ENCODE measurements around the gene OPN1MW.
"Not testable (repeated sequence)": the region's sequence is repeated elsewhere in the genome, so short reads cannot be mapped to it uniquely, and the experiment has no call there.

Gene OPN1MW

GRCh38 chrX:154211499-154211898 lies 29.1 kb downstream of the OPN1MW start:
- not testable (repeated sequence) for DNase-seq

- not testable (repeated sequence) for DNase-seq
Observed at GRCh38 chrX:154219456-154219855, 37.1 kb downstream of the OPN1MW start, which contains the start of gene OPN1MW2. TSS of gene OPN1MW2 (plus strand) at chrX:154219756. CDS start at chrX:154219816, 60 bp downstream.

GRCh38 chrX:154225292-154225691 lies 42.9 kb downstream of the OPN1MW start:
- DNase-seq, result not testable (repeated sequence)

- DNase-seq, result not testable (repeated sequence)
Observed at GRCh38 chrX:154226706-154227105, 44.3 kb downstream of the OPN1MW start.

- DNase-seq, result not testable (repeated sequence)
Observed at GRCh38 chrX:154231443-154231842, 49.0 kb downstream of the OPN1MW start.

- not testable (repeated sequence) for DNase-seq
Observed at GRCh38 chrX:154233620-154234019, 51.2 kb downstream of the OPN1MW start.

- DNase-seq, result not testable (repeated sequence)
Observed at GRCh38 chrX:154238939-154239559, 56.7 kb downstream of the OPN1MW start.

GRCh38 chrX:154239982-154240503 lies 57.6 kb downstream of the OPN1MW start:
- not testable (repeated sequence) for DNase-seq

Measured in stimulated activated CD4-positive, alpha-beta T cell treated with anti-CD3 and anti-CD28 coated beads, Interleukin-4, amount 100 ng/mL, for 24 hours (primary cell).